GM21529 (cell line): ENCODE data around the gene SEMA3B.
"Not testable (repeated sequence)": the region's sequence is repeated elsewhere in the genome, so short reads cannot be mapped to it uniquely, and the experiment has no call there.

ENCODE experiments used
- ATAC-seq: cut with Tn5 transposase; IDR thresholded peaks from one replicate; pipeline ENCODE4 v1.9.1; 2021; ENCODE audit not compliant: unreplicated experiment

The SEMA3B gene

DNA sequence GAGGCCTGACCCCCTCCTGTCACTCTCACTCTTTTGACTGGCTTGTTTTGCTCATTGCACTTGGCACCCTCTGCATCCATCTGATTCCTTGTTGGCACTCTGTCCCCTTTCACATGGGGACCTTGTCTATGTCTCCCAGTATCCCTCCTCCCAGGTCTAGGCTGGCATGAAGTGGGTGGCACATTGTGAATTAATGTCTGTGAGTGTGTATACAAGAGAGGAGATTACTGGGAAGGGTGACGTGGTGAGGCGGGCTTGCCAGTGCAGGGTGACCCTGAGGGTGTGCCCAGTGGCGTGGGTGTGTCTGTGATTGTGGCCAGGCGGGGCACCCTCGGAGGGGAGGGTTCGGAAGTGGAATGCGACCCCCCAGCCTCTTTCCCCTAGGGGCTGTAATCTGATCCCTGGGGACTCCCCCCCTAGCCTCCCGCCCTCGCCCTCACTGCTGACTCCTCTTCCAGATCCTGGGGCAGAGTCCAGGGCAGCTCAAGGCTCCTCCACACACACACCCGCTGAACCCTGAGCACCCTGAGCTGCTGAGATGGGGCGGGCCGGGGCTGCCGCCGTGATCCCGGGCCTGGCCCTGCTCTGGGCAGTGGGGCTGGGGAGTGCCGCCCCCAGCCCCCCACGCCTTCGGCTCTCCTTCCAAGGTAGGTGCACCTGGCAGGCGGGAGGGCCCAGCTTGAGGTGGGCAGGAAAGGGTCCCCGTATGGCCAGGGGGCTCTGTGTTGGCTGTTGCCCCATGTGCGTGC lies at the start of gene SEMA3B:
Gene SEMA3B, plus strand, starts transcription at position 445 of the 749 bp plus-strand sequence. Its CDS starts 94 bp downstream, at position 539.
- no peak for ATAC-seq

DNA sequence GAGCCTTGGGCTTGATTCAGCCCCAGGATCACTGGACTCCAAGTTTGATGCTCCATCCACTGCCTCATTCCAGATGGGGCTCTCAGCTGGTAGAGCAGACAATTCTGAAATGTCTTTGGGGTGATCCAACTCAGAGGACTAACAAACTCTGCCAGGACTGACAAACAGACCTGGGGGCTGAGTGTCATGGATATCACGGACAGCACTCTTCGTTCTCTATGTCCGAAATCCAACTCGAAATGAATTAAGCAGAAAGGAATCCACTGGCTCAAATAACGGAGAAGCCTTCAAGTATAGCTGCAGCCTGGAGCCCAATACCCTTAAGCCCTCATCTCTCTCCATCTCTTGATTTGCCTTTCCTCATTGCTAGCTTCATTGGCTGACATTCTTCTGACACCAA lies 49.7 kb upstream of the SEMA3B start:
- ATAC-seq = no peak

DNA sequence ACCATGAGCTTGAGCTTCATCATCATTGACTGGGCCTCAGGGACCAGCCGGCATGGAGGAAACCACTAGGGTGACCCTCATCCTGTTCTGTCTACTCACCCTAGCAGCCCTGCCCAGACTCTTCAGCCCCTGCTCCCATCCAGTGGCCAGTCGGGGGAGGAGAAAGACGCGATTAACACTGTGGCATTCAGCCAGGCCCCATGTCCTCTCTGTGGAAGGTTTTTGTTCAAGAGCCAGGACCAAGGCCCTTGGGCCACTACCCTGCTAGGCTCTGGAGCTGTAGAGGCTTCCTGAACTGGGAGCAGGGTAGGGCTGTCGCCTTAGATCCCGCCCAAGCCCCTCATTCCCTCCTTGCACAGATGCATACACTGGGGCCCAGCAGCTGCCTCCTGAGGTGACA lies 48.8 kb upstream of the SEMA3B start:
- no peak for ATAC-seq

DNA sequence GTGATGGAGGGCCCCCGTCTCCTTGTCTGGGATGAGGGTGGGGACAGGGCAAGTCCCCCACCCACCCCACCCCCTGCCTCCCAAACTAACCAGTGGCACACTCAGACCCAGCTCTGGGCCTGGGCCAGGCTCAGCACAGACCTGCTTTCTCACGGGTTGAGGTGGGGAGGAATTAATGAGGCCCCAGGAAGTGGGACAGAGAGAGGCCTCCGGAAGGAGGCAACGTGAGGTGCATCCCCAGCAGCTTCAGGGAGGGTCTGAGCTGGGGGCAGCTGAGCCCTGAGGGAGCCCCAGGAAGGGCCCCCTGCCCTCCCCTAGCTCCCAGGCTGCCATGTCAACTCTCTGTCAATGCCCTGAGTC lies 47.9 kb upstream of the SEMA3B start:
- no peak for ATAC-seq

DNA sequence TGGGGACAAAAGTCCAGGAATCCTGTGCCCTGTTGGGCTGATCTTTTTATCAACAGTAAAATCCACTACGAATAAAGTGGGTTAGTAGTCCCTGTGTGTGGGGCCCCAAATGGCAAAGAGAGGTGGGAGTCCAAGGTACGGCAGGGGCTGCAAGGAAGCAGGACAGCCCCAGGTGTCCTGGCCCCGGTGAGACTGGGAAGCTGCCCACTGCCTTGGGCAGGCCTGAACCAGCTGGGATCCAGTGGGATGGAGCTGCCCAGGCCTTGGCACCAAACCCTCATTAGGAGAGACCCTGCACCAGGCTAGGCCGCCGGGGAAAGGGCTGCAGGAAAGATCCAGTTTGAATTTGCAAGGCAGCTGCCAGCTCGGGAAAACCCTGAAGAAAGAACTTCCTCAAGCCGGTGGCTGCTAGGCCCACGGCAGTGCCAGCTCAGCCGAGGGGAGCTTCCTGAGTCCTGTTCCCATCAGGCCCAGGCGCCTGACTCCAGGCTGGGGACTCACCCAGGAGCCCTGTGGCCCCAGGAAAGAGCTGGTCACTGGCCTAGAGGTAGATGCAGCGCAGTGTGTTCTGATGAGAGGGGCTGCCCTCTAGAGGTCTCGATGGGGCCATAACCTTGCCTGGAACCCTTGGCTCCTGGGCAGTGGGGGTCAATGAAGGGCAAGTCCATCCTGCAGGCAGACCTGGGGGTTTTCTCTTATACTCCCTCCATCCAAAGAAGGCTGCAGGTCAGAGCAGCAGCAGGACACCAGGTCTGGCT lies 47.4 kb upstream of the SEMA3B start:
- no peak for ATAC-seq

DNA sequence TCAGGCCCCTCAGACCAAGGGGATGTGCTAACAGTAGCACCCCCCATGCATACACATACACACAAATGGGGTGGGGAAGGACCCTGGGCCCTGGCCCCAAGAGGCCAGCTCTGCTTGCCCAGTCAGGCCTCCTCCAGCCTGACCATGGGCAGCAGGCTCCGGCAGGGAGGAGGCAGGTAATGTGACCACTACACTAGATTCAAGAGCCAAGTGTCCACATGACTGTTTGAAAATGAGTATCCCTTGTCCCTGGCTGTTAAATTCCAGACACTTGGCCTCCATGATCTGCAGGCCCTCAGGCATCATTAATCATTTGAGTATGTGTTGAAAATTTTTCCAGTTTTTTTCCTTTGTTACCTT lies 46.8 kb upstream of the SEMA3B start:
- ATAC-seq = no peak

DNA sequence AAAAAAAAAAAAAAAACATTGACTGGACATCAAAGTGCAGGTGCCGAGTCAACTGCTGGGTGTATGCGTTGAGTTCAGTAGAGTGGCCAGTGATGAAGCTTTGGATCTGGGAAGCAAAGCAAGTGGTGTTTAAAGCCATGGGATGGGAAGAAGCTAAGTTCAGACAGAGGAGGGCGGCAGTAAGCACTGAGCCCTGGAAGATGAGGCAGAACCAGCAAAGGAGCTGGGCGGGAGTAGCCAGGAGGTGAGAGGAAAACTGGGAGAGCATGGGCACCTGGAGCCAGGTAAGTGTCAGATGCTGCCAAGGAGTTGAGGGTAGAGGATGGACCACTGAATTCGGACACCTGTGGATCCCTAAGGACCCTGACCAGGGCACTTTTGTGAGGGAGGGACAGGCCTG lies 44.3 kb upstream of the SEMA3B start:
- no peak for ATAC-seq

DNA sequence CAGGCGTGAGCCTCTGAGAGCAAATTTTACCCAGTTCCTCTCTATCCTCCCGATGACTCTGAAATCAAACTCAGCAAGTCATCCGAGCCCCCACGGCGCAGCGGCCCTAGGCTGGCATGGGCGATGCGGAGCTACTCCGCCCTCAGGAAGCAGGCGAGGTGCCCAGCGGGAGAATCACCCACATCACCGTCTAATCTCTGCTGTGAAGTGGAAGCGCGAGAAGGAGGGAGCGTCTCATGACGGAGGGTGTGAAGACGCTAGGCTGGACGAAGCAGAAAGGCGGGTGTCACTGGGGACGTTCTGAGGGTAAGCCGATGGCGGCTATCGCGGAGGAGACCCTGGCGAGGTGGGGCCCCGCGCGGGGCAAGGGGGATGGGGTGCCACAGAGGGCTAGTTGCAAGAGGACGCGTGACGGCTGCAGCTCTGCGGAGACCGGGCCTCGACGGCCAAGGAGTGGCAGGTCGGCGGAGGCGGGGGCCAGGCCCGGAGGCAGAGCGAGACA lies 42.0 kb upstream of the SEMA3B start:
- peak; percentile 25 for ATAC-seq

DNA sequence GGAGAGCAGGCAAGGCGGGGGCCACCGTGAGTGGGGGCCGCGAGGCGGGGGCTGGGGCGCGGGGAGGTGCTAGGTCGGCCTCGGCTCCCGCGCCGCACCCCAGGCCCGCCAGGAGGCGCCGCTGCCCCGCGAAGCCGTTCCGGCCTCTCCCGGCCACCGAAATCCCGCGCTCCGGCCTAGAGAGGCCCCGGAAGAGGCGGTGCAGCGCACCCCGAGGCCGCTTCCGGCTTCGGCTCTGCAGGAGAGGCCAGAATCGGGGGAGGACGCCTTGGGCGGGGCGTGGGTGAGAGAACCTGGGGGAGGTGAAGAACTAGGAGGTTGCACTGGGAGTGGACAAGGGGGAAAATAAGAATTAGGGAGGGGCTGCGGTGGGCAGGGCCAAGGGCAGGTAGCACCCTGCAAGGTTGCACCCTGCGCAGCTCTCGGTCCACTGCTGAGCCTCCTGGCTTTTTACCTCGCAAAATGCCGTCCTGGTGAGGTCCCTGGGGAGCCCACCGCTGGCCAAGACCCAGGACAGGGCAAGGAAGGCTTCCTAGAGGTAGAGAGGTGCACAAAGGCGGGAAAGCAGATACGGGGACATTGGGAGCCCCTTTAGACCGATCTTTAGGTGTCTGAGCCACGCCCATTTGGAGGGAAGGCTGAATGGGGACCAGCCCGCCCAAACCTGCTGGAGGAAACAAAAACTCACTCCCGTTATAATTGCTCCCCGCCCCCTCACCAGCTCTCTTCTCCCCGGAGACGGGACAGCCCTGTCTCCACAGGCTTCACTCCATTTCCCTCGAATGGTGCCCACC lies 41.4 kb upstream of the SEMA3B start:
- peak; percentile 75 for ATAC-seq

DNA sequence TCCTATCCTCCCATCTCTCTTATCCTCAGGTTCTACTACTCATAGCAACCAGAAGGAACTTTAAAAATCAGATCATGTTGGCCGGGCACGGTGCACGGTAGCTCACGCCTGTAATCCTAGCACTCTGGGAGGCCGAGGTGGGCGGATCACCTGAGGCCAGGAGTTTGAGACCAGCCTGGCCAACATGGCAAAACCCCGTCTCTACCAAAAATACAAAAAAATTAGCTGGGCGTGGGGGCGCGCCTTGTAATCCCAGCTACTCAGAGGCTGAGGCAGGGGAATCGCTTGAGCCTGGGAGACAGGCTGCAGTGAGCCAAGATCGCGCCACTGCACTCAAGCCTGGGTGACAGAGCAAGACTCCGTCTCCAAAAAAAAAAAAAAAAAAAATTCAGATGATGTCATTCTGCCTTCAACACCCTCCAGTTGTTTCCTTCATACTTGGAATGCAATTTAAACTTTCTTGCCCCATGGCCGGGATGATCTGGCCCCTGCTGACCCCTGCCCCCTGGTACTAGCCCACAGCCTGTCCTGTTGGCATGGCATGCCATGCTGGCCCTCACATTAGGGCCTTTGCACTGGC lies 40.7 kb upstream of the SEMA3B start:
- not testable (repeated sequence) for ATAC-seq

DNA sequence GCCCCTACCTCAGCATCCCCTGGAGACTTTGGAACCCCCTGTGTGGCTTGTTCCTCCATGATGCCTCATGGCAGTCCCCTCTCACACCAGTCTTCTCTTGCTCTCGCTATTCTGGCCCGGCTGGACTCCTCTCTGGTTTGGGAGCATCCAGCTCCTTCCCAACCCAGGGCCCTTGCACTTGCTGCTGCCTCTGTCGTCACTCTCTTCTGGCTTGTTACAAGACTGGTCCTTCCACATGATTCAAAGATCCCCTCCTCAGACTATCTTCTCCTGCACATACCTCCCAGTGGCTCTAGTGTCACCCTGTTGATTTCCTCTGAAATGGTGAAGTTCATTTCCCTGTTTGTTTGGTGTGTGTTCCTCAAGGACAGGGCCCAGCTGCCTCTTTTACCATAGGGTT lies 39.5 kb upstream of the SEMA3B start:
- ATAC-seq = no peak

DNA sequence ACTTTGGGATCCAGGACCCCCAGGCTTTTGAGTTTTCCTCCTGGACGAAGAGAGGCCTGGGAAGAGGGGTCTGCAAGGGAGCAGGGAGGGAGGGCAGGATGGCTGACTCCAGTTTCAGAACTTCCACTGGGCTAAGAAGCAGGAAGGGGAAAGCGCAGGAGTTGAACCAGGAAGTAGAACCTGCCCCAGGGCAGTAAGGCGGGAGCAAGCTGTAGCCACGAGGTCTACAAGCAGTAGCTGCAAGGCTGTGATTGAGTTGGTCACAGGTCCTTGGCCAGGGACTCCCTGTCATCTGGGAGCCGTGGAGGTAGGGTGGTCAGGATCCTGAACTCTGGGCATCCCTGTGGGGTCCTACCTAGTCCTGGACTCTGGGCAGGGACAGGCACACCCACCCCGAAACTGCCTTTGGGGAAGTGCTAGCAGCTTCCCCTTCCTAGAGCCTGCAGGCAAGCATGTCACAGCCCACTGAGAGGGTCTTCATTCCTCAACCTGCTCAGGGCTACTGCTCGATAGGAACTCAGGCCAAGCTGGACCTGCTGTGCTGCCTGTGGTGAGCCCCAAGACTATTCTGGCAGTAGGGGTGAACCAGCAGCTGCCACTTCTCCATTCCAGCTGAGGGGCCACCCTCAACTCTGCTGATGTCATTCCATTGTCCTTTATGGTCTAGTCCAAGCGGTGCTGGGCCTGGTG lies 38.7 kb upstream of the SEMA3B start:
- no peak for ATAC-seq

DNA sequence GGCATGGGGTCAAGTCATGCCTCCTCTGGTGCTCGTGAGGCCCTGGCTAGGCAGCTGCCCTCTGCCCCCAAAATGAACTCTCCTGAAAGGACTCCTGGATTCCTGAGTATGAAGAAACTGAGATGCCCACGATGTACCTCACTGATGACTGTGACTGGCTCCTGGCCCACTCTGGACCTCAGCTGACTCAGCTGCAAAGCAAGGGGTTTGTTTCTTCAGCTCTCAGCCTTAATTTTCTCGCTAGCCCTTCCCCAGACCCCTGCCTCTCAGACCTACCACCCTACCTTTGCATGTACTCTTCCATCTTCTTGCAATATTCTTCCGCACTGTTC lies 38.2 kb upstream of the SEMA3B start:
- ATAC-seq = no peak

DNA sequence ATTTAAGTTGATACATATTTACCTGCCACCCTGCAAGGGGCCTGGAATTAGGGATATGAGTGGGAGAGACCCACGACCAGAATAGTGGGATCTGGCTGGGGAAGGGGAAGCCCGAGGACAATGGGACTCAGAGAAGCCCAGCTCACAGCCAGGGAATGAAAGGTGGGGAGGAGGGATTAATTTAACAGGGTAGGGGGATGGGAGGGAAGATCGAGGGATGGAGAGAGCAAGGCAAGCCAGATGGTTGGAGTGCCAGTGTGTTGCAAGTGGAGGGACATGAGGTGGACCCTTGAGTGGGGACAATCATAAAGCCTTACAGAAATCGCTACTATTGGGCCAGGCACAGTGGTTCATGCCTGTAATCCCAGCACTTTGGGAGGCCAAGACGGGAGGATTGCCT lies 37.4 kb upstream of the SEMA3B start:
- no peak for ATAC-seq

DNA sequence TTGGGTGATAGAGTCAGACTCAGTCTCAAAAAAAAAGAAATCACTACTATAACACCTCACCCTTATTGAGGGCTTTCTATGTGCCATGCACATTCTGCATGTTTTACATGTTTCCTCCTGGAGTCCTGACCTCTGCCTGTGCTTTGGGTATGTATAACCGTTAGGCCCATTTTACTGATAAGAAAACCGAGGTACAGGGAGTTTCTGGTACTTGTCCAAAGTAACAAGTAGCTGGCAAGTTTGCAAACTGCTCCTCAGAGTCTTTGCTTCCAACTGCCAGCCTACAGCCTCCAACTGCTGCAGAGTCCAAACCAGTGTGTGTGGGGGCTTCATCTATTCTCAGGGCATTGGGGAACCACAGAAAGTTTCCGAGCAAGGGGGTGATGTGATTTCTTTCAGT lies 36.6 kb upstream of the SEMA3B start:
- ATAC-seq = no peak

DNA sequence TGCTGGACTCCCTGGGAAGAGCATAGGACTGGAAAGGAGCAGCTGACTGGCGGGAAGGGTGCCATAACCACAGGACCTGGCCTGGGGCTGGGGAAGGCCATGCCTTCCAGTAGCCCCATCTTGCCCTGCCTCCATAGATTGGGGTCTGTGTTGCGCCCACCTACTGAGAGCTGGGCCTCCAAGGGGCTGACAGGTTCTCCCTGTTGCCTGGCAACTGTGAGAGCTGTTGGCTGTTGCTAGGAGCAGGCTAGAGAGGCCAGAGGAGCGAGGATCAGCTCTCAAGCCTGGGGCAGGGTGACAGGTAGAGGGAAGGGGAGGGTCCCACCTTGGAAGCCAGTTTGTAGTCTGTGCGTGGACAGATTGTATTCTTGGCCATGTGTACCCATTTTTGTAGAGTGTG lies 35.8 kb upstream of the SEMA3B start:
- ATAC-seq = no peak

DNA sequence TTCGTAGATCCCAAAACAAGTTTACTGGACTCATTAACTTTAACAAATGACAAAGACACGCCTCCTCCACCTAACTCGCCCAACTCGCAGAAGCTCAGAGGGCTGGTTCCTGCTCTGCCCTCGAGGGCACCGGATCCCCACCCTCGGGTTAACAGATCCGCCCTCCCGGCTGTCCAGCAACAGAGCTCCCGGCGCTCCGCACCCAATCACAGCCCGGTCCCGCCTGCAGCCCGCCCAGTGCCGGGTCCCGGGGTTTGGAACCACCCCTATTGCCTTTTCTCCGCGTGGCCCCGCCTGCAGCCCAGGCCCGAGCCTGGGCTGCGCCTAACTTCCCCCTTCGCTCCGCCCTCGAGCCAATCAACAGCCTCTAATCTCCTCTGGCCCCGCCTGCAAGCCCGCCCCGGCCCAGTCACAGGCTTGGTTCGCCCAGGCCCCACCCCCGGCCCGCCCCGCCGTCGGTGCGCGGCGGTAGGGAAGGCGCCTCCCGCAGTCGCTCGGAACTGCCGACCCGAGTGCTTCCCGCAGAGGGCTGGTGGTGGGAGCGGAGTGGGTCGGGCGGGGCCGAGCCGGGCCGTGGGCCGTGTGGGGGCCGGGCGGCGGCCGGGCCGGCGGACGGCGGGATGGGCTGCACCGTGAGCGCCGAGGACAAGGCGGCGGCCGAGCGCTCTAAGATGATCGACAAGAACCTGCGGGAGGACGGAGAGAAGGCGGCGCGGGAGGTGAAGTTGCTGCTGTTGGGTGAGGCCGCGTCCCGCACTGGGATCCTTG lies 33.0 kb upstream of the SEMA3B start, which contains the start of gene GNAI2:
Gene GNAI2, plus strand, starts transcription at position 489 of the 768 bp plus-strand sequence. Its CDS starts 132 bp downstream, at position 621.
- peak; percentile 90 for ATAC-seq

DNA sequence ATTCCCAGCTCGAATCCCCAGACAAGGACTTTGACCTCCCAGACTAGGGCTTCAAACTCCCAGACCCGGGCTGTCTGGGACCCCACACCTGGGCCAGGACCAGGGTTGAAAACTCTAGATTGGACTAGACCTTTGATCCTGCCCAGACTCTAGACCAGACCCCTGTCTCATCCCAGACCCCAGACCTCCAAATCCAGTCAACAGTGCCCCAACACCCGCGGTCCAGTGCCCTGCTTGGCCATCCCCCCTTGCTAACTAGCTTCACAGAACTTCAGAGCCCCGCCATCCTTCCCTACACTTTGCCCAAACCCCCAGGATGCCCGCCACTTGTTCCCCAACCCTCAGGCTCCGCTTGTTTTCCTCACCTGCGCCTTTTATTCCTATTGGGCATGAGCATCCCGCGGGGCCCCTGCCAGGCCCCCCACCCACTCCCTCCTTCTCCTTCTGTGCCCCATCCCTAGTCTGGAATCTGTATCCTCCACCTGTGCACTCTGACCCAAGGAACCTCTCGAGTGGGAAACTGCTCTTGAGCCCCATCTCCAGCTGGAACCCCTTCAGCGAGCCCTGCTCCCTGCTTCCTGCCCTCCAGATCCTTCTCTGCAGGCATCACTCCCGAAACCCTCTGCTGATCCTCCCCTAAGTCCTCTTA lies 32.3 kb upstream of the SEMA3B start:
- ATAC-seq = no peak

DNA sequence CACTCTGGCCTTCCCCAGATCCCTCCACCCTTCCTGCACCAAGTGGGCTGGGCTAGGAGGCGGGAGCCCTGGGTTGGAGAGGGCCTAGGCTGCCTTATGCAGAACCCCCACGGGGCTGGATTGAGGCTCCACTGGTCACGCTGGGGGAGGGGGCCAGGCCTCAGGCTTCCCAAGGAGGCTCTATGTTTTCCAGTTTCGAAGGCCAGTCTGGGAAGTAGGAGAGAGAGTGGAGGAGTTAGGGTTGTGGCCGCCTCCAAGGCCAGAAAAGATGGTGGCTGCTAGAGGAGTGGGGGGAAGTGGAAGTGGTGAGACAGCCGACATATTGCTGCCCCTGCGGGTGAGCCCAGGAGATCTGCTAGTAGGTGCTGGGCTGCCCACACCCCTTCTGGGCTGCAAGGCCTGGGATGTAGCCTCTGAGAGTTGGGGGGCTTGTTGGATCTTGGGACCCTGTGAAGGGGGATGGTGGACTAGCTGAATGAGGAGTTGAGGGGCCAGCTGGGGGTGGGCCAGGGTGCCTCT lies 31.8 kb upstream of the SEMA3B start:
- ATAC-seq = no peak
